K562 (cell line): ENCODE data around the gene RARA. TPM values are rescaled to one million over a fixed set of nuclear protein-coding genes. Genes with fewer than 3 reads are reported as not detected.

ENCODE experiments used
- ATAC-seq: fragments of 200-7000 bp; cut with Tn5 transposase; 3 replicates; pipeline ENCODE4 v1.9.1; 2020; ENCODE audit warnings: moderate library complexity
- BruUV-seq: library from RNA; stranded (reverse); fragments of 400-500 nt; replicated peaks from 2 replicates; lab custom pipeline; 2021; lab: Mats Ljungman, UMichigan
- CTCF ChIA-PET: fragments of 300-600 bp; formaldehyde crosslinking; extraction: SDS; loops from one replicate; lab custom pipeline; 2021; ENCODE audit warnings: low intra/inter-chr PET ratio; lab: Yijun Ruan, JAX
- POLR2A ChIA-PET: fragments of 300-600, 350-650 bp; sonication (Branson Sonifier 250); formaldehyde crosslinking; extraction: SDS; loops from one replicate; lab custom pipeline; 2021; ENCODE audit warnings: antibody characterized with exemption, inconsistent platforms; lab: Yijun Ruan, JAX
- DNase-seq, 4 experiments: peaks; one replicate each; pipeline versions ENCODE4 v3.0.0 to v3.0.0-alpha.2; 2011 to 2018; ENCODE audit warnings: low spot score in 3 of 4, mixed read lengths in 3 of 4; ENCODE audit errors: extremely low read depth in 1 of 4
- FAIRE-seq: peaks from 2 replicates; lab custom pipeline; 2011; peaks lifted over from hg19 to GRCh38; lab: Jason Lieb, UNC
- H2AFZ ChIP-seq: 2 replicates; pipeline ENCODE4 v1.6.0; 2011; ENCODE audit warnings: low read depth, low read length, control low read depth, inconsistent platforms
- H3K27ac ChIP-seq: fragments of 200-600 bp; 3 replicates; pipeline ENCODE4 v1.8.0; 2011; ENCODE audit warnings: low read depth, mild to moderate bottlenecking, control low read depth, inconsistent platforms, low read length, moderate library complexity, mixed read lengths; ENCODE audit errors: extremely low read depth
- H3K27me3 ChIP-seq, 2 experiments: fragments of 300-600 bp in 1 of 2; 2 replicates in 1 of 2; 3 replicates in 1 of 2; pipeline versions ENCODE4 v1.6.0 to v1.8.0; 2011; ENCODE audit warnings: inconsistent platforms in 2 of 2, low read length in 2 of 2, mild to moderate bottlenecking in 1 of 2, mixed read lengths in 1 of 2, moderate library complexity in 1 of 2; ENCODE audit not compliant: control insufficient read depth in 2 of 2, insufficient read depth in 2 of 2
- H3K36me3 ChIP-seq: fragments of 300-600 bp; 3 replicates; pipeline ENCODE4 v1.8.0; 2011; ENCODE audit warnings: mild to moderate bottlenecking, low read length, inconsistent platforms; ENCODE audit not compliant: control insufficient read depth, insufficient read depth
- H3K4me1 ChIP-seq, 2 experiments: fragments of 200-600 bp in 1 of 2; replicated peaks in 1 of 2; 2 replicates in 1 of 2; 3 replicates in 1 of 2; pipeline versions ENCODE4 v1.5.1 to v1.8.0; 2011; ENCODE audit warnings: inconsistent platforms in 2 of 2, low read length in 2 of 2, mild to moderate bottlenecking in 1 of 2, mixed read lengths in 1 of 2, moderate library complexity in 1 of 2; ENCODE audit not compliant: control insufficient read depth in 2 of 2, insufficient read depth in 2 of 2
- H3K4me2 ChIP-seq: 2 replicates; pipeline ENCODE4 v1.6.1; 2011; ENCODE audit warnings: low read length, control low read depth, inconsistent platforms, mixed read lengths; ENCODE audit not compliant: insufficient read depth
- H3K4me3 ChIP-seq: fragments of 200-600 bp; sonication (generic), shearing (Covaris generic); 2 replicates; pipeline ENCODE4 v1.5.1; 2016; ENCODE audit warnings: control low read depth, inconsistent platforms
- H3K79me2 ChIP-seq: fragments of 200-600 bp; 3 replicates; pipeline ENCODE4 v1.8.0; 2011; ENCODE audit warnings: low read length, inconsistent platforms; ENCODE audit not compliant: control insufficient read depth, insufficient read depth
- H3K9ac ChIP-seq, 2 experiments: 2 replicates each; pipeline versions ENCODE4 v1.6.0 to v1.6.1; 2011; ENCODE audit warnings: low read depth in 2 of 2, low read length in 2 of 2, control low read depth in 1 of 2, inconsistent platforms in 1 of 2, mild to moderate bottlenecking in 1 of 2, mixed read lengths in 1 of 2; ENCODE audit not compliant: insufficient read depth in 1 of 2
- H3K9me1 ChIP-seq: one replicate; pipeline ENCODE4 v1.6.0; 2011; ENCODE audit warnings: inconsistent platforms, mild to moderate bottlenecking, low read length, moderate library complexity; ENCODE audit not compliant: control insufficient read depth, insufficient read depth
- H3K9me3 ChIP-seq: replicated peaks from 2 replicates; pipeline ENCODE4 v1.5.1; 2011; ENCODE audit warnings: low read depth, low read length, inconsistent platforms; ENCODE audit not compliant: control insufficient read depth, insufficient read depth
- H4K20me1 ChIP-seq: replicated peaks from 2 replicates; pipeline ENCODE4 v1.6.1; 2011; ENCODE audit warnings: low read length, inconsistent platforms, mixed read lengths; ENCODE audit not compliant: control insufficient read depth, insufficient read depth
- CC2D1A ChIP-seq: fragments of 450-650 bp; IDR thresholded peaks from 2 replicates; pipeline ENCODE4 v1.6.1; 2017; ENCODE audit warnings: mild to moderate bottlenecking
- DMBX1 ChIP-seq: fragments of 250-450 bp; sonication (Bioruptor Pico); IDR thresholded peaks from 2 replicates; pipeline ENCODE4 v1.8.0; 2022; ENCODE audit warnings: inconsistent platforms, mild to moderate bottlenecking, moderate library complexity, borderline replicate concordance
- FOXK2 ChIP-seq, 2 experiments: fragments of 450-650 bp; IDR thresholded peaks in 1 of 2; conservative IDR thresholded peaks in 1 of 2; 2 replicates each; pipeline ENCODE4 v1.6.1; 2016; ENCODE audit warnings: low read depth in 2 of 2, mild to moderate bottlenecking in 1 of 2
- LEF1 ChIP-seq: fragments of 450-650 bp; IDR thresholded peaks from 2 replicates; pipeline ENCODE4 v1.6.1; 2016; ENCODE audit warnings: mild to moderate bottlenecking
- NFE2 ChIP-seq: IDR thresholded peaks from 2 replicates; pipeline ENCODE4 v1.6.1; 2014; ENCODE audit warnings: antibody characterized with exemption, low read depth
- REST ChIP-seq, 2 experiments: fragments of 450-650 bp; formaldehyde crosslinking in 1 of 2; IDR thresholded peaks; 2 replicates each; pipeline versions ENCODE4 v1.4.0 to v1.6.1; 2014 to 2020; ENCODE audit warnings: mild to moderate bottlenecking in 2 of 2, borderline replicate concordance in 1 of 2, low read depth in 1 of 2
- SRSF7 ChIP-seq: fragments of 200-400 bp; formaldehyde crosslinking; optimal IDR thresholded peaks from 2 replicates; pipeline ENCODE3; 2017; ENCODE audit warnings: mild to moderate bottlenecking, low read depth, low read length
- TEAD4 ChIP-seq, 2 experiments: sonication (generic) in 1 of 2; formaldehyde crosslinking in 1 of 2; IDR thresholded peaks; 2 replicates each; pipeline versions ENCODE4 v1.6.1 to v1.8.0; 2012 to 2022; ENCODE audit warnings: borderline replicate concordance in 1 of 2, inconsistent platforms in 1 of 2, low read length in 1 of 2, mild to moderate bottlenecking in 1 of 2, missing genetic modification reagents in 1 of 2
- ZNF354B ChIP-seq: fragments of 250-450 bp; sonication (Bioruptor Pico); IDR thresholded peaks from 2 replicates; pipeline ENCODE4 v1.4.0; 2020
- ZNF41 ChIP-seq: fragments of 250-450 bp; sonication (Bioruptor Pico); conservative IDR thresholded peaks from 2 replicates; pipeline ENCODE4 v1.4.0; 2020; ENCODE audit warnings: mild to moderate bottlenecking
- WGBS: fragments of 100-300 bp; shearing (Covaris generic); methylation state at CpG from one replicate; pipeline ENCODE4 v1.1.6; 2016; ENCODE audit warnings: low coverage, mixed read lengths; ENCODE audit not compliant: insufficient coverage; ENCODE audit errors: missing lambda C conversion rate; 5-methylcytosine and 5-hydroxymethylcytosine counted together
- in situ Hi-C: fragments of 300-500 bp; cut with MboI; formaldehyde crosslinking; loops from 4 replicates; pipeline ENCODE4 v1.15.0; 2018; ENCODE audit warnings: inconsistent platforms, mixed read lengths
- intact Hi-C: fragments of 100-400 bp; cut with micrococcal nuclease; formaldehyde crosslinking; loops from 2 replicates; pipeline ENCODE4 v1.14.2; 2022
- polyA plus RNA-seq, 8 experiments: library from polyadenylated mRNA; depleted of rRNA in 4 of 8; stranded (reverse) in 5 of 8; unstranded in 3 of 8; fragments of >200 nt; fragmentation: Nextera tagmentation in 2 of 8; fragmentation: Illumina TruSeq in 1 of 8; extraction: Ambion mirVana in 2 of 8; extraction: Trizol in 1 of 8; gene quantifications; 2 replicates each; pipeline versions ENCODE4 v1.2.1 to v1.2.3, GENCODE V29; 2011 to 2014; ENCODE audit warnings: inconsistent platforms in 1 of 8, missing spikeins in 1 of 8
- total RNA-seq, 7 experiments: library from RNA; depleted of rRNA in 6 of 7; stranded (reverse); fragments of >200 nt in 6 of 7; fragmentation: Illumina TruSeq in 2 of 7; extraction: Trizol in 2 of 7; gene quantifications; 2 replicates each; pipeline versions ENCODE4 v1.2.1 to v1.2.3, GENCODE V29; 2011 to 2021; ENCODE audit warnings: low replicate concordance in 1 of 7
- TF ChIP-seq, protein P1 (sequence below), 3 experiments: IDR thresholded peaks in 2 of 3; conservative IDR thresholded peaks in 1 of 3; 2 replicates each; pipeline ENCODE4 v1.5.1; 2011 to 2012; ENCODE audit warnings: low read length in 3 of 3, mild to moderate bottlenecking in 3 of 3, control low read depth in 2 of 3, improper control_type of control experiment in 1 of 3, inconsistent platforms in 1 of 3, low read depth in 1 of 3, mixed read lengths in 1 of 3, moderate library complexity in 1 of 3; ENCODE audit not compliant: insufficient read depth in 2 of 3

The RARA gene
- total and polyA plus RNA-seq, 9 of the 15 experiments (the other 6 are each of a cell fraction or from before 2014, with no cell fraction given): 0.10 to 28.0 (median 7.9) TPM

DNA sequence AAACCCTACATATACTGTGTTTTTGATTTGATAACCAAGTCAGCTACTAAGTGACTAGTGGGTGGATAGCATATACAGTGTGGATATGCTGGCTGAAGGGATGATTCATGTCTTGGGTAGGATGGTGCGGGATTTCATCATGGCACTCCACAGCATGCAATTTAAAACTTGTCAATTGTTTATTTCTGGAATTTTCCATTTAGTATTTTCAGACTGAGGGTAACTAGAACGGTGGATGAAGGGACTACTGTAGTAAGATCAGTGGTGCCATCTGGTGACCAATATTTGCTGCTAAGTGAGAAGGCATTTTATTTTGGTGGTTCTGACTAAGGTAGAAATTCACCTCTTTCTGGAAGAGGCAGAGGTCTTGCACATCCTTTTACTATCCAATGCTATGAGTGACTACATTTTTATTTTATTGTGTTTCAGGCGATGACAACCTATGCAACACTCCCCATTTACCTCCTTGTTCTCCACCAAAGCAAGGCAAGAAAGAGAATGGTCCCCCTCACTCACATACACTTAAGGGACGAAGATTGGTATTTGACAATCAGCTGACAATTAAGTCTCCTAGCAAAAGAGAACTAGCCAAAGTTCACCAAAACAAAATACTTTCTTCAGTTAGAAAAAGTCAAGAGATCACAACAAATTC is 18.2 kb upstream of the RARA start:
- POLR2A ChIA-PET: interaction anchor here (0.6 to 3.4 kb wide), 5 partner anchors 9 to 246 kb away, joined by 3 to 16 read pairs (median 3); no protein-coding TSS in a partner anchor
- Histone ChIP-seq H3K4me2 (no peak overlapping the region), H3K4me1 (peaks cover 0 to 7% of the 10 kb centered on the region in 2 experiments; a peak in 2 of 5 replicates), H3K79me2 (peaks cover 41% of the 10 kb centered on the region), H3K9ac (no peak overlapping the region), H3K9me1 (no peaks in the 10 kb centered on the region), H3K27ac (no peak overlapping the region), H3K4me3 (no peak overlapping the region), H3K9me3 (no peaks in the 10 kb centered on the region), H3K36me3 (peaks cover 65% of the 10 kb centered on the region), H3K27me3 (no peaks in the 10 kb centered on the region), H4K20me1 (no peaks in the 10 kb centered on the region), H2AFZ (no peak overlapping the region)
- in situ Hi-C loops (loop anchor here (5.0 to 25.0 kb wide), 2 partner anchors 178 to 278 kb away; partner anchors contain the start of gene CSF3), intact Hi-C loops (loop anchor here (1.0 kb wide), 1 partner anchor 89 kb away; no protein-coding TSS in a partner anchor)
- no TSS peak for BruUV-seq
- CTCF ChIA-PET: interaction anchor here (0.8 to 2.2 kb wide), 5 partner anchors 89 to 742 kb away, joined by 3 to 19 read pairs (median 9); no protein-coding TSS in a partner anchor
- DNase-seq (peak in 2 of 4 experiments; percentile 35 to 66), ATAC-seq (no peak), FAIRE-seq (peak; percentile 32)
- 65% methylated on average over 4 of the region's 4 CpGs for WGBS
- TF ChIP-seq TEAD4 (IDR thresholded peaks at IDR 0.05; ENCODE audit: low read length) (no peak), TEAD4 (CRISPR knock-in tag; IDR thresholded peaks at IDR 0.05; ENCODE audit: borderline replicate concordance) (no peak), FOXK2 (conservative IDR thresholded peaks at IDR 0.05 in 1 of 2, IDR thresholded peaks at IDR 0.05 in 1 of 2; ENCODE audit: low read depth in 2 of 2) (no peak), LEF1 (no peak), SRSF7 (no peak), REST (IDR thresholded peaks at IDR 0.05; ENCODE audit: borderline replicate concordance) (peak; percentile 59; the same call in 1 of the 2 replicates), REST (CRISPR knock-in tag; IDR thresholded peaks at IDR 0.05; ENCODE audit: low read depth) (no peak), ZNF354B (no peak), CC2D1A (no peak), ZNF41 (CRISPR knock-in tag) (no peak), NFE2 (peak; percentile 43), DMBX1 (CRISPR knock-in tag) (no peak)
- TF ChIP-seq, protein P1, sequence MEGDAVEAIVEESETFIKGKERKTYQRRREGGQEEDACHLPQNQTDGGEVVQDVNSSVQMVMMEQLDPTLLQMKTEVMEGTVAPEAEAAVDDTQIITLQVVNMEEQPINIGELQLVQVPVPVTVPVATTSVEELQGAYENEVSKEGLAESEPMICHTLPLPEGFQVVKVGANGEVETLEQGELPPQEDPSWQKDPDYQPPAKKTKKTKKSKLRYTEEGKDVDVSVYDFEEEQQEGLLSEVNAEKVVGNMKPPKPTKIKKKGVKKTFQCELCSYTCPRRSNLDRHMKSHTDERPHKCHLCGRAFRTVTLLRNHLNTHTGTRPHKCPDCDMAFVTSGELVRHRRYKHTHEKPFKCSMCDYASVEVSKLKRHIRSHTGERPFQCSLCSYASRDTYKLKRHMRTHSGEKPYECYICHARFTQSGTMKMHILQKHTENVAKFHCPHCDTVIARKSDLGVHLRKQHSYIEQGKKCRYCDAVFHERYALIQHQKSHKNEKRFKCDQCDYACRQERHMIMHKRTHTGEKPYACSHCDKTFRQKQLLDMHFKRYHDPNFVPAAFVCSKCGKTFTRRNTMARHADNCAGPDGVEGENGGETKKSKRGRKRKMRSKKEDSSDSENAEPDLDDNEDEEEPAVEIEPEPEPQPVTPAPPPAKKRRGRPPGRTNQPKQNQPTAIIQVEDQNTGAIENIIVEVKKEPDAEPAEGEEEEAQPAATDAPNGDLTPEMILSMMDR (IDR thresholded peaks at IDR 0.05 in 2 of 3, conservative IDR thresholded peaks at IDR 0.05 in 1 of 3; ENCODE audit: insufficient read depth in 2 of 3, low read depth in 1 of 3, low read length in 3 of 3): peak; percentile 34 to 71 (median 56); a peak in 5 of 6 replicates
